BJ (cell line): ENCODE results near the gene GHRL. TPM values are rescaled to one million over a fixed set of nuclear protein-coding genes. Genes with fewer than 3 reads are reported as not detected.

Source experiments
- CTCF ChIA-PET: fragments of 350-600 bp; formaldehyde crosslinking; extraction: SDS; loops from one replicate; lab custom pipeline; 2021; ENCODE audit warnings: antibody characterized with exemption, inconsistent platforms; lab: Yijun Ruan, JAX
- POLR2A ChIA-PET: fragments of 300-600 bp; sonication (Branson Sonifier 250); formaldehyde crosslinking; extraction: SDS; loops from one replicate; lab custom pipeline; 2021; ENCODE audit warnings: antibody characterized with exemption; lab: Charles Lee
- DNase-seq: peaks from one replicate; pipeline ENCODE4 v3.0.0-alpha.2; 2011; ENCODE audit warnings: low read depth
- H3K27me3 ChIP-seq: 2 replicates; pipeline ENCODE4 v1.6.0; 2011; ENCODE audit warnings: low read length; ENCODE audit not compliant: control insufficient read depth, insufficient read depth
- H3K36me3 ChIP-seq: 2 replicates; pipeline ENCODE4 v1.5.1; 2011; ENCODE audit warnings: low read length; ENCODE audit not compliant: control insufficient read depth, insufficient read depth
- H3K4me3 ChIP-seq: 2 replicates; pipeline ENCODE4 v1.5.1; 2011; ENCODE audit warnings: low read depth, mild to moderate bottlenecking, control low read depth, low read length
- CTCF ChIP-seq: IDR thresholded peaks from 2 replicates; pipeline ENCODE4 v1.5.1; 2011; ENCODE audit warnings: low read depth, mild to moderate bottlenecking, control low read depth, inconsistent platforms, low read length, moderate library complexity; ENCODE audit not compliant: insufficient read depth
- polyA plus RNA-seq: library from polyadenylated mRNA; depleted of rRNA; stranded (reverse); fragments of >200 nt; gene quantifications from 2 replicates; pipeline ENCODE4 v1.2.3, GENCODE V29; 2011

The GHRL gene
- polyA plus RNA-seq, 1 experiment = not detected

GRCh38 chr3:10336761-10337160 lies 44.0 kb upstream of the GHRL start:
- Histone ChIP-seq H3K36me3 (no peaks in the 10 kb centered on the region), H3K4me3 (no peak overlapping the region), H3K27me3 (peaks cover 3% of the 10 kb centered on the region; the same call in 1 of the 2 replicates)
- no peak for DNase-seq
- POLR2A ChIA-PET = no interaction called here
- TF ChIP-seq CTCF = no peak
- CTCF ChIA-PET = interaction anchor here (1.9 kb wide), 1 partner anchor 402 kb away, joined by 8 read pairs; no protein-coding TSS in a partner anchor

DNA sequence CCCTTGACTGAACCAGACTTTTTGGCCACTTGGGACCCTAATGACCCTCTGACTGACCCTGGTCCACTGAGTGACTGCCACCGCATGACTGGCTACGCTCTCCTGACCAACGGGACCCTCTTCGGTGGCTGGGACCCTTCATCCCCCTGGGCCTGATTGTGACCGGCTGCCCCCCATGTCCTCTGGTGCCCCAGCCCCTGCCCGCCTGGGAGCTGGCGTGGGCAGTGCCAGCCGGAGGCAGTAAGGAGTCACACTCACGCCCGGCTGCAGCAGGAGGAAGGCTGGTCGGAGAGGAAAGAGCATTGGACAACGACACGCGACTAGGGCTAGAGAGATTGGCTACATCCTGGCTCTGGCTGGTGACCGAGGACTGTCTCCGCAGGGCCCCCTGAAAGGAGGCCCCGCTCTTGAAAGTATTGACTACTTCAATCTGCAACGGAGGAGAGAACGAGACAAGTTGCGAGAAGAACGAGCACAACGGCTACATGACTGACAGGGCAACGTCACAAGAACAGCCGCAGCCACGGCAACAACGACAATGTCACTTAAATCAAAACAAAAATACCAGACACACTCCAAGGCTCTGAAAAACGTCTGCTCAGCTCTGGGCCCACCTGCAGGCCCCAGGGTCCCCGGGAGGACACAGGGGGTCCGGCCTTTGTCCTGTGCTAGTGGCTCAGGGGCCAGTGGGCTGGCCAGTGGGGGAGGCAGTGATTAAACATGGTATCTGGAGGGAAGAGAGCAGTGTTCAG lies 43.3 kb upstream of the GHRL start:
- no peak for DNase-seq
- Histone ChIP-seq H3K4me3 (no peak overlapping the region), H3K36me3 (no peaks in the 10 kb centered on the region), H3K27me3 (0 out of 2 replicates have a peak, but pooled peaks cover 3% of the 10 kb centered on the region)
- ChIA-PET POLR2A (no interaction called here), CTCF (no interaction called here)
- TF ChIP-seq CTCF = no peak

DNA sequence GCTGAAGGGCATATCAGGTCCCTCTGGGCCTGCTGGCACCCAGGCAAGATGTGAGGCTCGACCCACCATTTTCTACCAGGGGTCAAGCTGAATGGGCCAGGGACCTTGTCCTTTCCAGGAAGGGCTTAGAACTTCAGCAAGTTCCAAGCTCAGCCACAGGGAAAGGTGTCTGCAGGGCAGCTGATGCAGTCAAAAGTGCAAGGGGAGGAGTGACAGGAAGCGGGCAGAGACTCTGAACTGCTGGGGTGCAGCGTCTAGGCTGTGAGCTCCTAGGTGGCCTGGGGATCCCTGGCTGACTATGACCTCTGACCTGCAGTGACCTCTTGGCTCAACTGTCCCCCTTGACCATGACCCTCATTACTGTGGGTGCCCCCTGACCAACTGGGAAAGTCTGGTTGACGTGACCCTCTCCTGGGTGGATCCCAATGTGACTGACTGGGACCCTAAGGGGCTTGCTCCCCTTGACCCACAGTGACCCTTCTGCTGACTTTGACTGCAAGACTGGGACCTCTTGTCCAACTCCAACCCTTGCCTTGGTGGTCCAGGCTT lies 42.5 kb upstream of the GHRL start:
- Histone ChIP-seq H3K27me3 (peaks cover 5% of the 10 kb centered on the region), H3K36me3 (no peaks in the 10 kb centered on the region), H3K4me3 (no peak overlapping the region)
- ChIA-PET POLR2A (no interaction called here), CTCF (interaction anchor here (1.6 to 2.2 kb wide), 3 partner anchors 9 to 16 kb away, joined by 4 to 16 read pairs (median 14); partner anchors contain the start of gene SEC13)
- no peak for DNase-seq
- TF ChIP-seq CTCF = no peak

DNA sequence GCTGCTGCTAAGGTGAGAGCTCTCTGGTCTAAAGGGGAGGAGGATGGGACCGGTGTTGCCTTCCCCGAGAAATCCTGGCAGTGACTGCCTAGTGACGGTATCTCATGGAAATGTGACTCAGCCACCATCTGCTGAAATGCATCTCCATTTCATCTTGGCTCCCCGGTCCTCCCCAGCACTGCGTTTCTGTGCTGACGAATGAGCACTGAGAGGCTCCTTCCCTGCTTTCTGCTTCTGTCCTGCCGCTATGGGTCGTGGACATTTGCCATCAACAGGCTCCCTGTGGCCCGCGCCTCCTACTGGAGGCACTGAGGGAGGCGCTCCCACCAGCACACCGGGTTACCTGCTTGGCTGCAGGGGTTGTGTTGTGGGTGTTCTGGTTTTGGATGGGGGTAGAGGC lies 41.7 kb upstream of the GHRL start:
- ChIA-PET CTCF (interaction anchor here (1.6 to 2.2 kb wide), 3 partner anchors 10 to 17 kb away, joined by 4 to 16 read pairs (median 14); partner anchors contain the start of gene SEC13), POLR2A (no interaction called here)
- peak; percentile 34; the same call in 1 of the 2 replicates for TF ChIP-seq CTCF
- no peak for DNase-seq
- H3K36me3 ChIP-seq = no peaks in the 10 kb centered on the region
- no peak overlapping the region for H3K4me3 ChIP-seq
- peaks cover 11% of the 10 kb centered on the region for H3K27me3 ChIP-seq

GRCh38 chr3:10334042-10334441 lies 41.3 kb upstream of the GHRL start:
- ChIA-PET CTCF (interaction anchor here (1.6 to 2.2 kb wide), 3 partner anchors 11 to 18 kb away, joined by 4 to 16 read pairs (median 14); partner anchors contain the start of gene SEC13), POLR2A (no interaction called here)
- TF ChIP-seq CTCF = no peak
- H3K36me3 ChIP-seq = no peaks in the 10 kb centered on the region
- no peak overlapping the region for H3K4me3 ChIP-seq
- no peak for DNase-seq
- peaks cover 13% of the 10 kb centered on the region for H3K27me3 ChIP-seq
